IPS-11a (cell line): ENCODE data around the gene THAP8.
A peak's percentile ranks its signal among the peaks of the same experiment; 100 is the strongest.

ENCODE experiments used
- H3K4me3 ChIP-seq: one replicate; pipeline ENCODE4 v1.5.1; 2013; ENCODE audit warnings: low read depth, low read length, control low read depth

The THAP8 gene

GRCh38 chr19:36030264-36031148 lies 23.6 kb downstream of the THAP8 start:
- no peak overlapping the region for H3K4me3 ChIP-seq

- H3K4me3 ChIP-seq: no peak overlapping the region
Measured at GRCh38 chr19:36028313-36029041, 25.6 kb downstream of the THAP8 start.

- no peak overlapping the region for H3K4me3 ChIP-seq
Measured at GRCh38 chr19:36027696-36028095, 26.4 kb downstream of the THAP8 start.

- H3K4me3 ChIP-seq: no peak overlapping the region
Measured at GRCh38 chr19:36026091-36026876, 27.8 kb downstream of the THAP8 start.

GRCh38 chr19:36025541-36025940 lies 28.5 kb downstream of the THAP8 start:
- H3K4me3 ChIP-seq: no peak overlapping the region

GRCh38 chr19:36023432-36023831 lies 30.7 kb downstream of the THAP8 start:
- H3K4me3 ChIP-seq: no peak overlapping the region

GRCh38 chr19:36019061-36019670 lies 34.9 kb downstream of the THAP8 start:
- H3K4me3 ChIP-seq: no peak overlapping the region

- H3K4me3 ChIP-seq: peak within 1 kb of the TSS; percentile 78
Measured at GRCh38 chr19:36014012-36014924, 39.8 kb downstream of the THAP8 start, which contains the start of gene ALKBH6. TSS of gene ALKBH6 (minus strand) at chr19:36014213. CDS start at chr19:36013397, 816 bp downstream.

GRCh38 chr19:36013280-36014011 lies 40.6 kb downstream of the THAP8 start:
- H3K4me3 ChIP-seq: peak overlapping the region; percentile 78

- no peak overlapping the region for H3K4me3 ChIP-seq
Measured at GRCh38 chr19:36010402-36010801, 43.7 kb downstream of the THAP8 start.

GRCh38 chr19:36009633-36010379 lies 44.3 kb downstream of the THAP8 start:
- peak overlapping the region; percentile 4 for H3K4me3 ChIP-seq

- H3K4me3 ChIP-seq: peak overlapping the region; percentile 13
Measured at GRCh38 chr19:36009220-36009619, 44.9 kb downstream of the THAP8 start.

- H3K4me3 ChIP-seq: peak within 1 kb of the TSS; percentile 22
Measured at GRCh38 chr19:36008336-36008978, 45.6 kb downstream of the THAP8 start, which contains the start of gene SYNE4. TSS of gene SYNE4 (minus strand) at chr19:36008813. CDS start at chr19:36008681, 132 bp downstream.

GRCh38 chr19:36006955-36007354 lies 47.1 kb downstream of the THAP8 start:
- no peak overlapping the region for H3K4me3 ChIP-seq

GRCh38 chr19:36003284-36003683 lies 50.8 kb downstream of the THAP8 start:
- no peak overlapping the region for H3K4me3 ChIP-seq

GRCh38 chr19:36001605-36002004 lies 52.5 kb downstream of the THAP8 start:
- H3K4me3 ChIP-seq: no peak overlapping the region

- no peak overlapping the region for H3K4me3 ChIP-seq
Measured at GRCh38 chr19:35996777-35997176, 57.3 kb downstream of the THAP8 start.
